GM18507 (cell line): ENCODE data around the gene CNMD.

Experiments used
- DNase-seq: peaks from one replicate; pipeline ENCODE4 v3.0.0; 2011; ENCODE audit warnings: low read depth; ENCODE audit not compliant: insufficient read length; ENCODE audit errors: extremely low spot score
- FAIRE-seq: peaks from 2 replicates; lab custom pipeline; 2011; peaks lifted over from hg19 to GRCh38; lab: Jason Lieb, UNC

CNMD gene

GRCh38 chr13:52739468-52740071, at the start of gene CNMD:
Gene CNMD, minus strand, starts transcription at chr13:52739820. Its CDS starts 119 bp downstream, at chr13:52739701.
- FAIRE-seq = no peak
- no peak for DNase-seq

GRCh38 chr13:52788011-52788410, 48.4 kb upstream of the CNMD start:
- DNase-seq (no peak), FAIRE-seq (no peak)

- DNase-seq (no peak), FAIRE-seq (no peak)
These were observed 47.6 kb upstream of the CNMD start for GRCh38 chr13:52787235-52787634.

GRCh38 chr13:52786766-52787165, 47.1 kb upstream of the CNMD start:
- DNase-seq = no peak
- no peak for FAIRE-seq

GRCh38 chr13:52785739-52786138, 46.1 kb upstream of the CNMD start:
- DNase-seq = no peak

GRCh38 chr13:52784591-52785340, 45.1 kb upstream of the CNMD start:
- FAIRE-seq (no peak), DNase-seq (no peak)

More at GRCh38 chr13:52785739-52786138, 46.1 kb upstream of the CNMD start:
- no peak for FAIRE-seq

GRCh38 chr13:52783943-52784342, 44.3 kb upstream of the CNMD start:
- no peak for DNase-seq
- FAIRE-seq = no peak

GRCh38 chr13:52782471-52783448, 43.1 kb upstream of the CNMD start:
- FAIRE-seq = no peak
- no peak for DNase-seq

GRCh38 chr13:52780611-52781010, 41.0 kb upstream of the CNMD start:
- no peak for DNase-seq
- no peak for FAIRE-seq

GRCh38 chr13:52780092-52780491, 40.5 kb upstream of the CNMD start:
- DNase-seq = no peak
- FAIRE-seq = no peak

GRCh38 chr13:52779103-52779502, 39.5 kb upstream of the CNMD start:
- FAIRE-seq = no peak
- DNase-seq = no peak

GRCh38 chr13:52776726-52777125, 37.1 kb upstream of the CNMD start:
- no peak for DNase-seq

GRCh38 chr13:52775511-52775910, 35.9 kb upstream of the CNMD start:
- no peak for FAIRE-seq

More at GRCh38 chr13:52776726-52777125, 37.1 kb upstream of the CNMD start:
- FAIRE-seq = no peak

GRCh38 chr13:52767949-52768516, 28.4 kb upstream of the CNMD start:
- FAIRE-seq = no peak
- DNase-seq = no peak

More at GRCh38 chr13:52775511-52775910, 35.9 kb upstream of the CNMD start:
- no peak for DNase-seq

- FAIRE-seq (no peak), DNase-seq (no peak)
These were observed 26.2 kb upstream of the CNMD start for GRCh38 chr13:52765611-52766390.

GRCh38 chr13:52760077-52760476, 20.5 kb upstream of the CNMD start:
- FAIRE-seq = no peak

GRCh38 chr13:52758114-52758513, 18.5 kb upstream of the CNMD start:
- FAIRE-seq = no peak

More at GRCh38 chr13:52760077-52760476, 20.5 kb upstream of the CNMD start:
- DNase-seq = no peak

GRCh38 chr13:52751196-52751595, 11.6 kb upstream of the CNMD start:
- DNase-seq = no peak
- FAIRE-seq = no peak

More at GRCh38 chr13:52758114-52758513, 18.5 kb upstream of the CNMD start:
- no peak for DNase-seq

- DNase-seq = no peak
- no peak for FAIRE-seq
These were observed 11.1 kb upstream of the CNMD start for GRCh38 chr13:52750713-52751112.
